Ectodermal cell (in vitro differentiated cells): ENCODE measurements around the gene CERS6.

Source experiments
- H3K27ac ChIP-seq: 2 replicates; pipeline ENCODE4 v1.7.0; 2013; ENCODE audit warnings: mild to moderate bottlenecking, low read depth, low read length; ENCODE audit not compliant: insufficient read depth, poor library complexity, severe bottlenecking
- H3K27me3 ChIP-seq: 2 replicates; pipeline ENCODE4 v1.7.0; 2013; ENCODE audit warnings: mild to moderate bottlenecking, low read length; ENCODE audit not compliant: insufficient read depth, control insufficient read depth, poor library complexity, severe bottlenecking
- H3K36me3 ChIP-seq: one replicate; pipeline ENCODE4 v1.7.0; 2013; ENCODE audit warnings: low read length; ENCODE audit not compliant: control insufficient read depth, insufficient read depth
- H3K4me1 ChIP-seq: one replicate; pipeline ENCODE4 v1.7.0; 2013; ENCODE audit warnings: low read length; ENCODE audit not compliant: control insufficient read depth, insufficient read depth
- H3K4me3 ChIP-seq: 2 replicates; pipeline ENCODE4 v1.7.0; 2013; ENCODE audit warnings: low read depth, low read length, control low read depth; ENCODE audit not compliant: insufficient read depth
- H3K9me3 ChIP-seq: 2 replicates; pipeline ENCODE4 v1.7.0; 2013; ENCODE audit warnings: mild to moderate bottlenecking, low read length, moderate library complexity; ENCODE audit not compliant: control insufficient read depth
- WGBS, 2 experiments: methylation state at CpG; one replicate each; pipeline ENCODE4 v1.1.7; 2013; ENCODE audit warnings: missing lambda C conversion rate in 2 of 2; 5-methylcytosine and 5-hydroxymethylcytosine counted together

Gene CERS6

GRCh38 chr2:168811696-168812095 is 355.6 kb downstream of the CERS6 start:
- Histone ChIP-seq H3K27ac (no peak overlapping the region), H3K9me3 (no peaks in the 10 kb centered on the region), H3K4me3 (no peak overlapping the region), H3K27me3 (no peaks in the 10 kb centered on the region), H3K4me1 (peaks cover 15% of the 10 kb centered on the region), H3K36me3 (no peaks in the 10 kb centered on the region)
- WGBS, 2 experiments, result 94% methylated on average over 2 to 3 of the region's 3 CpGs

- Histone ChIP-seq H3K27me3 (no peaks in the 10 kb centered on the region), H3K4me3 (no peak overlapping the region), H3K36me3 (no peaks in the 10 kb centered on the region), H3K9me3 (no peaks in the 10 kb centered on the region), H3K27ac (no peak overlapping the region), H3K4me1 (peaks cover 18% of the 10 kb centered on the region)
- 87 to 91% methylated on average over 2 of the region's 2 CpGs for WGBS, 2 experiments
Measured at GRCh38 chr2:168814046-168814445, 358.0 kb downstream of the CERS6 start.

DNA sequence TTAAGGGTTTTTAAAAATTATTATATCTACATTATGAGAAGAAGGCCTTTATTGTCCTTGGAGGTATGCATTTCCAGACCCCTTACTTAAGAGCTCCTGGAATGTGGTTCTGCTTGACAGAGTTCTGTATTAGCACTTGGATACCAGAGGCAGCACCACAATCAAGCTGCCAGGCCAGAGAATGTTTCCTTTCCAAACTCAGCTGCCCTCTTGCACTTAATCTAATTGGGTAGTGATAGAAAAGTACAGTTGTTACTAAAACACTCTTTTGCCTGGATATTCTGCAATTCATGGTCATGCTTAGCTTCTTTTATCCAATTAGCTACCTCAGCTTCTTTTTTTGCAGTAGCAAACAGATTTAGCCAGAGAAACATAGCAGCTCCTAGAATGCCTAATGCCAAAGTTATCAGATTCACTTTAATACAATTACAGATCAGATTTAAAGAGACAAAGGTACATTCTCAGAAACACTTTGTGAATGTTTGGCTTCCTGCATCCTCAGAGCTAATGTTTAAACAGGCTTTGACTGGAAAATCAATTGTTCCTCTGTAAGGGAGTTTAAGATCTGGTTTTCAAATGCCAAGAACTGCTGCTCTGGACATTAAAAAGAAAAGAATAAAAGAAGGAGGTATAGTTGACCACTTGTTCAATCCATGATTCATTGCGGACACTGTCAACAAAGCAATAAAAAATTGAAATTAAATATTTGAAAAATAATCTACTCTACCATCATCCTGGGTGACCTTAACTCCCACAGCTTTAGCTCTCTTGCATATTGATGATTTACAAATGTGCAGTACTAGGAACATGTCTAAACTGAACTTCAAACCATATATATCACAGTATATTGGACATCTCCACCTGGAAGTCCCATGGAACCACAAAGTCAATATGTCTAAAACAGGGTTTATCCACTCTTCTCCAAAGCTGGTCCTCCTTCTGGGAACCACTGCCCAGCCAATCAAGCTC is 359.2 kb downstream of the CERS6 start:
- H3K9me3 ChIP-seq, result no peaks in the 10 kb centered on the region
- 100% methylated on average over 1 of the region's 1 CpG; no CpG with 5 or more reads in 1 of the 2 experiments for WGBS, 2 experiments

GRCh38 chr2:168816369-168816768 is 360.3 kb downstream of the CERS6 start:
- no peak overlapping the region for H3K4me3 ChIP-seq
- H3K9me3 ChIP-seq, result no peaks in the 10 kb centered on the region
- 87 to 90% methylated on average over 3 of the region's 3 CpGs for WGBS, 2 experiments
- H3K4me1 ChIP-seq, result peaks cover 18% of the 10 kb centered on the region
- no peak overlapping the region for H3K27ac ChIP-seq
- H3K27me3 ChIP-seq, result no peaks in the 10 kb centered on the region
- no peaks in the 10 kb centered on the region for H3K36me3 ChIP-seq

More for the DNA sequence above, 359.2 kb downstream of the CERS6 start:
- no peaks in the 10 kb centered on the region for H3K36me3 ChIP-seq
- no peak overlapping the region for H3K4me3 ChIP-seq
- H3K27me3 ChIP-seq, result no peaks in the 10 kb centered on the region
- no peak overlapping the region for H3K27ac ChIP-seq
- peaks cover 24% of the 10 kb centered on the region for H3K4me1 ChIP-seq

- H3K9me3 ChIP-seq, result no peaks in the 10 kb centered on the region
- H3K36me3 ChIP-seq, result no peaks in the 10 kb centered on the region
- H3K27me3 ChIP-seq, result no peaks in the 10 kb centered on the region
- H3K27ac ChIP-seq, result no peak overlapping the region
- peaks cover 18% of the 10 kb centered on the region for H3K4me1 ChIP-seq
- WGBS, 2 experiments, result 81 to 83% methylated on average over 10 of the region's 10 CpGs
- no peak overlapping the region for H3K4me3 ChIP-seq
Measured at GRCh38 chr2:168819050-168819715, 363.1 kb downstream of the CERS6 start.

- peaks cover 17% of the 10 kb centered on the region for H3K4me1 ChIP-seq
- no peak overlapping the region for H3K4me3 ChIP-seq
- H3K9me3 ChIP-seq, result no peaks in the 10 kb centered on the region
- H3K27me3 ChIP-seq, result no peaks in the 10 kb centered on the region
- 92% methylated on average over 5 to 6 of the region's 6 CpGs for WGBS, 2 experiments
- H3K36me3 ChIP-seq, result no peaks in the 10 kb centered on the region
- no peak overlapping the region for H3K27ac ChIP-seq
Measured at GRCh38 chr2:168819829-168820489, 363.9 kb downstream of the CERS6 start.

- H3K4me3 ChIP-seq, result no peak overlapping the region
- no peaks in the 10 kb centered on the region for H3K9me3 ChIP-seq
- H3K27me3 ChIP-seq, result no peaks in the 10 kb centered on the region
- H3K27ac ChIP-seq, result no peak overlapping the region
- H3K4me1 ChIP-seq, result peaks cover 12% of the 10 kb centered on the region
- 87% methylated on average over 8 of the region's 8 CpGs for WGBS, 2 experiments
- H3K36me3 ChIP-seq, result no peaks in the 10 kb centered on the region
Measured at GRCh38 chr2:168821577-168821976, 365.5 kb downstream of the CERS6 start.

GRCh38 chr2:168821992-168822391 is 365.9 kb downstream of the CERS6 start:
- WGBS, 2 experiments, result 96 to 97% methylated on average over 1 of the region's 1 CpG
- Histone ChIP-seq H3K27me3 (no peaks in the 10 kb centered on the region), H3K27ac (no peak overlapping the region), H3K4me1 (peaks cover 12% of the 10 kb centered on the region), H3K4me3 (no peak overlapping the region), H3K36me3 (no peaks in the 10 kb centered on the region), H3K9me3 (no peaks in the 10 kb centered on the region)
